HK-2 (cell line): Measurements from ENCODE around the gene ELOVL1.
"Not testable (repeated sequence)": the region's sequence is repeated elsewhere in the genome, so short reads cannot be mapped to it uniquely, and the experiment has no call there.

Source experiments
- DNase-seq: peaks from one replicate; pipeline ENCODE4 v3.0.0-alpha.2; 2018; ENCODE audit not compliant: unreplicated experiment

Gene ELOVL1

GRCh38 chr1:43381612-43382011 is 13.8 kb upstream of the ELOVL1 start:
- no peak for DNase-seq

GRCh38 chr1:43379476-43379875 is 11.7 kb upstream of the ELOVL1 start:
- DNase-seq, result no peak

GRCh38 chr1:43377831-43378230 is 10.0 kb upstream of the ELOVL1 start:
- DNase-seq, result no peak

- DNase-seq, result no peak
These were observed 9.0 kb upstream of the ELOVL1 start for GRCh38 chr1:43376723-43377235.

- peak; percentile 40 for DNase-seq
These were observed 5.5 kb upstream of the ELOVL1 start for GRCh38 chr1:43373066-43373940.

- DNase-seq, result no peak
These were observed 4.4 kb upstream of the ELOVL1 start for GRCh38 chr1:43372172-43372571.

GRCh38 chr1:43370564-43370963 is 2.8 kb upstream of the ELOVL1 start:
- DNase-seq, result no peak

GRCh38 chr1:43369779-43370178 is 2.0 kb upstream of the ELOVL1 start:
- DNase-seq, result not testable (repeated sequence)

- peak; percentile 44 for DNase-seq
These were observed 822 bp upstream of the ELOVL1 start for GRCh38 chr1:43368646-43369020.

GRCh38 chr1:43367026-43367903 is 546 bp downstream of the ELOVL1 start:
- peak; percentile 30 for DNase-seq

- DNase-seq, result no peak
These were observed 1.2 kb downstream of the ELOVL1 start for GRCh38 chr1:43366601-43367025.

- DNase-seq, result no peak
These were observed 1.6 kb downstream of the ELOVL1 start for GRCh38 chr1:43366179-43366578.

GRCh38 chr1:43365678-43366077 is 2.1 kb downstream of the ELOVL1 start:
- no peak for DNase-seq

GRCh38 chr1:43363935-43364525 is 3.8 kb downstream of the ELOVL1 start:
- no peak for DNase-seq

GRCh38 chr1:43363283-43363934 is 4.4 kb downstream of the ELOVL1 start:
- peak; percentile 36 for DNase-seq

GRCh38 chr1:43360616-43361015 is 7.2 kb downstream of the ELOVL1 start:
- DNase-seq, result no peak

- DNase-seq, result peak; percentile 29
These were observed 8.1 kb downstream of the ELOVL1 start for GRCh38 chr1:43359696-43360095.

GRCh38 chr1:43358746-43359693 is 8.8 kb downstream of the ELOVL1 start, which contains the start of gene CDC20:
Gene CDC20 (plus strand): TSS chr1:43358981. CDS start chr1:43359216, 235 bp downstream.
- DNase-seq, result peak; percentile 99

- DNase-seq, result no peak
These were observed 9.6 kb downstream of the ELOVL1 start for GRCh38 chr1:43358121-43358745.

GRCh38 chr1:43357251-43357650 is 10.6 kb downstream of the ELOVL1 start:
- no peak for DNase-seq
